ENCODE measurements around the gene GRAMD4.

Gene GRAMD4

DNA sequence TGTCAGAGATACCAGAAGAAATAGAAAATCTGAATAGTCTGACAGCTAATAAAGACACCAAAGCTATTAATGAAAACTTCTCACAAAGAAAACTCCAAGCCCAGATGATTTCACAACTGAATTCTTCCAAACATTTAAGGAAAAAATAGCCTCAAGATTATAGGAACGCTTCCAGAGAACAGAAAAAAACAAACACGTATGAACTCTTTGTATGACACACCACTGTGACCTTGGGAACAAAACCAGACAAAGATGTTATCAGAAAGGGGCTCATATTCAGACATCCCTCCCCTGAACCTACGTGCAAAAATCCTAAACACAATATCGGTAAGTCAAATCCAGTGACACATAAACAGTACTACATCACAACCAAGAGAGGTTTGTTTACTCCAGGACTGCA, 94.4 kb downstream of the GRAMD4 start:
- TF ChIP-seq POLR2AphosphoS5 (IDR thresholded peaks at IDR 0.05; ENCODE audit: low read depth, low read length) (no peak), SIN3A (IDR thresholded peaks at IDR 0.05; ENCODE audit: borderline replicate concordance, insufficient read depth, low read length) (no peak), TAF1 (IDR thresholded peaks at IDR 0.05; ENCODE audit: borderline replicate concordance, insufficient read depth, low read length) (no peak), FOXP2 (optimal IDR thresholded peaks at IDR 0.05; ENCODE audit: borderline replicate concordance, extremely low read depth, extremely low read length, insufficient read depth) (no peak)
- TF ChIP-seq, protein P1, sequence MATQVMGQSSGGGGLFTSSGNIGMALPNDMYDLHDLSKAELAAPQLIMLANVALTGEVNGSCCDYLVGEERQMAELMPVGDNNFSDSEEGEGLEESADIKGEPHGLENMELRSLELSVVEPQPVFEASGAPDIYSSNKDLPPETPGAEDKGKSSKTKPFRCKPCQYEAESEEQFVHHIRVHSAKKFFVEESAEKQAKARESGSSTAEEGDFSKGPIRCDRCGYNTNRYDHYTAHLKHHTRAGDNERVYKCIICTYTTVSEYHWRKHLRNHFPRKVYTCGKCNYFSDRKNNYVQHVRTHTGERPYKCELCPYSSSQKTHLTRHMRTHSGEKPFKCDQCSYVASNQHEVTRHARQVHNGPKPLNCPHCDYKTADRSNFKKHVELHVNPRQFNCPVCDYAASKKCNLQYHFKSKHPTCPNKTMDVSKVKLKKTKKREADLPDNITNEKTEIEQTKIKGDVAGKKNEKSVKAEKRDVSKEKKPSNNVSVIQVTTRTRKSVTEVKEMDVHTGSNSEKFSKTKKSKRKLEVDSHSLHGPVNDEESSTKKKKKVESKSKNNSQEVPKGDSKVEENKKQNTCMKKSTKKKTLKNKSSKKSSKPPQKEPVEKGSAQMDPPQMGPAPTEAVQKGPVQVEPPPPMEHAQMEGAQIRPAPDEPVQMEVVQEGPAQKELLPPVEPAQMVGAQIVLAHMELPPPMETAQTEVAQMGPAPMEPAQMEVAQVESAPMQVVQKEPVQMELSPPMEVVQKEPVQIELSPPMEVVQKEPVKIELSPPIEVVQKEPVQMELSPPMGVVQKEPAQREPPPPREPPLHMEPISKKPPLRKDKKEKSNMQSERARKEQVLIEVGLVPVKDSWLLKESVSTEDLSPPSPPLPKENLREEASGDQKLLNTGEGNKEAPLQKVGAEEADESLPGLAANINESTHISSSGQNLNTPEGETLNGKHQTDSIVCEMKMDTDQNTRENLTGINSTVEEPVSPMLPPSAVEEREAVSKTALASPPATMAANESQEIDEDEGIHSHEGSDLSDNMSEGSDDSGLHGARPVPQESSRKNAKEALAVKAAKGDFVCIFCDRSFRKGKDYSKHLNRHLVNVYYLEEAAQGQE (IDR thresholded peaks at IDR 0.05; ENCODE audit: insufficient read depth in 1 of 2, low read depth in 2 of 2, low read length in 2 of 2): no peak

DNA sequence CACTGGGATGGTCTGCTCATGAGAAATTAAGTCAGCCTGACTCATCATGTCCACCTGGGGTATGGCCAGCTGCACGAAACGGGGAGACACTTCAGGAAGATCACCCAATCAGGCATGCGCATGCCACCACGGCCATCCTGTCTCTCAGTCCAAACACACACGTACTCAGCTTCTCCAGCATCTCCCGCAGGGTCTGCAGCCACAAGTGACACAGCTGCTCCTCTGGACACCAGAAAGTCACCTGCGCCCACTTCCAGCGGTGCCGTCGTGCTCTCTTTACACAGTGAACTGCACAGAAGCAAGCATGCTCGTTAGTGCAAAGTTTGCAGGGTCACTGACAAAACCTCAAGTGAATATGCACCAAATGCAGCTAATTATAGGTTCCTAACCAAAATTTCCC, 99.7 kb downstream of the GRAMD4 start:
- TF ChIP-seq POLR2AphosphoS5 (IDR thresholded peaks at IDR 0.05; ENCODE audit: low read depth, low read length): no peak
- TF ChIP-seq TAF1 (IDR thresholded peaks at IDR 0.05; ENCODE audit: borderline replicate concordance, insufficient read depth, low read length): no peak

DNA sequence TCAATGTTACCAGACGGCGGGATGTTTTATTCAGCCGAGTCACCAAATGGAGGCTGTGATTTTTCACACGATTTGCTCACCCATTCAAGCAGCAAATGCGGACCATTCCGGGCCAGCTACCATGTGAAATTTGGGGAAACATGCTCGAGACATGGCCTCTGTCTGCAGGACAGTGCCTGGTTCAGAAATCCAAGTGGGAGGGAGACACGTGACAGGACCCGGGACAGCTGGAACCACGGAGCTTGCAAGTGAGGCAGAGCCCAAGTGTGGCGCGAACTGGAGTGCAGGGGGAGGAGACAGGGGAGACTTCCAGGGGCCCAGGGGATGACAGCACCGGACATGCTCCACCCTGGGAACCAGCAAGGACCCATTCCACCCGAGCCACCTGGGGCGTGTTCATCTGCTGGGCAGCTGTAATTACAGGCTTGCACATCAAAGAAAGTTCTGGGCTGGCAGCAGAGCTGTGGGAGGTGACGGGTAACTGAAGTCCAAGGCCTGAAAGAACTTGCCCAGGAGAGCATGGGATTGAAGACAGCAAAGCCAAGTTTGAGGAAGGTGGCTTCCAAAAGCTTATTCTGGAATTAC, 101.4 kb downstream of the GRAMD4 start:
- TF ChIP-seq, protein P1 (IDR thresholded peaks at IDR 0.05; ENCODE audit: insufficient read depth in 1 of 2, low read depth in 2 of 2, low read length in 2 of 2): no peak
- TF ChIP-seq FOXP2 (optimal IDR thresholded peaks at IDR 0.05; ENCODE audit: borderline replicate concordance, extremely low read depth, extremely low read length, insufficient read depth): no peak

DNA sequence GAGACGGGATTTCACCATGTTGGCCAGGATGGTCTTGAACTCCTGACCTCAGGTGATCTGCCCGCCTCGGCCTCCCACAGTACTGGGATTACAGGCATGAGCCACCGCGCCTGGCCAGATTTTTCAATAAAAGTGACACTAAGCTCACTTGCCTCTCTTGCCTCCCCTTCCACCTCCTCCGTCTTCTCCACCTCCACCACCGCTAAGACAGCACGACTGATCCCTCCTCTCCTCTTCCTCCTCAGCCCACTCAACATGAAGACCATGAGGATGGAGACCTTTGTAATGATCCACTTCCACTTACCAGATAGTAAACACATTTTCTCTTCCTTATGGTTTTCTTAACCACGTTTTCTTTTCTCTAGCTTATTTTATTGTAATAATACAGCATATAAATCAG, 103.7 kb downstream of the GRAMD4 start:
- no peak for TF ChIP-seq TAF1 (IDR thresholded peaks at IDR 0.05; ENCODE audit: borderline replicate concordance, insufficient read depth, low read length)
- no peak for TF ChIP-seq POLR2AphosphoS5 (IDR thresholded peaks at IDR 0.05; ENCODE audit: low read depth, low read length)
- no peak for TF ChIP-seq SIN3A (IDR thresholded peaks at IDR 0.05; ENCODE audit: borderline replicate concordance, insufficient read depth, low read length)
- TF ChIP-seq FOXP2 (optimal IDR thresholded peaks at IDR 0.05; ENCODE audit: borderline replicate concordance, extremely low read depth, extremely low read length, insufficient read depth): no peak
- TF ChIP-seq, protein P1 (IDR thresholded peaks at IDR 0.05; ENCODE audit: insufficient read depth in 1 of 2, low read depth in 2 of 2, low read length in 2 of 2): no peak

DNA sequence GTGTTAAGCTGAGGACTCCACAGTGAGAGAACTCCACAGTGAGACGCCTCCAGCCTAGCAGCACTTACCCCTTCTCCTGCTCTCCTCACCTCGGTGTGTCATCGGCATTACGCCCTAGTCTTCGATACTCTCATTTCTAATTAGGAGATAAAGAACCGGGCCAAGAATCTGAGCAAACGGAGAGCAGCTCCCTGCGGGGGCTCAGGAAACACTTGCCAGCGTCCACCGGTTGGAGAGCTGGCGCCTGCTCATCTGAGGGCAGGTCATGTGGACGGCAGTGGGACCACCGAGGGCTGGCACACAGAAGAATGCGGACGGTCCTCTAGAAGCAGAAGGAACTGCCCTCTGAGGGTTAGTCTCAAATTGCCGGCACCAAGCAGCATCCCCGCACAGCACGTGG, 104.9 kb downstream of the GRAMD4 start:
- TF ChIP-seq, protein P1 (IDR thresholded peaks at IDR 0.05; ENCODE audit: insufficient read depth in 1 of 2, low read depth in 2 of 2, low read length in 2 of 2): no peak
- TF ChIP-seq SIN3A (IDR thresholded peaks at IDR 0.05; ENCODE audit: borderline replicate concordance, insufficient read depth, low read length) (no peak), FOXP2 (optimal IDR thresholded peaks at IDR 0.05; ENCODE audit: borderline replicate concordance, extremely low read depth, extremely low read length, insufficient read depth) (no peak), POLR2AphosphoS5 (IDR thresholded peaks at IDR 0.05; ENCODE audit: low read depth, low read length) (no peak), TAF1 (IDR thresholded peaks at IDR 0.05; ENCODE audit: borderline replicate concordance, insufficient read depth, low read length) (no peak)

Data from PFSK-1 (cell line).